Measurements from ENCODE around the gene DIPK1C. TPM values are rescaled to one million over a fixed set of nuclear protein-coding genes. Genes with fewer than 3 reads are reported as not detected.

The DIPK1C gene
- total RNA-seq, 4 donors from 2014 or later: 0.20 to 1.5 (median 0.44) TPM; not detected in 1

DNA sequence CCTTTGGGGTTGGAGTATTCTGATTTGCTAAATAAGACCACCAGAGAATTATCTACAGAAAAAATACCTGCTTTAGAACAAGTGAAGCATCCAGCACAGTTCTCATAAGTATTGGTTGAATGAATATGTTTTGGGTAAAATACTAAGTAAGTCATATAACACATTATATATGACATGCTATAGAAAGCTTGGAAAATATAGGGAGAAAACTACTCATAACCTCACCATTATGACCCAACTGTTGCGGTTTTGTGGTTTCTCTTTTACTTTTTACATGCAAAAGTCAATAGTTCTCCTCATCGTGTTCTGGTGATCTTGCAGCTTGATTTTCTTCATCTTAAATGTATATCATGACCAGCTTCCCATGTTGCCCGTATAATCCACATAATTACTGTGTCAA lies 66.2 kb downstream of the DIPK1C start:
- Histone ChIP-seq H3K27ac (no peak overlapping the region), H3K27me3 (no peaks in the 10 kb centered on the region), H3K4me3 (no peak overlapping the region), H3K9me3 (no peaks in the 10 kb centered on the region), H3K4me1 (peaks cover 0 to 2% (median 2%) of the 10 kb centered on the region in 4 donors), H3K36me3 (no peaks in the 10 kb centered on the region)
- no peak for DNase-seq (ENCODE audit: low spot score in 2 of 2)
- no peak for TF ChIP-seq EP300 (IDR thresholded peaks at IDR 0.05)
- no peak for TF ChIP-seq POLR2A (IDR thresholded peaks at IDR 0.05)
- no peak for TF ChIP-seq CTCF (IDR thresholded peaks at IDR 0.05)
- WGBS, 2 donors: 88% methylated on average over 3 of the region's 3 CpGs

DNA sequence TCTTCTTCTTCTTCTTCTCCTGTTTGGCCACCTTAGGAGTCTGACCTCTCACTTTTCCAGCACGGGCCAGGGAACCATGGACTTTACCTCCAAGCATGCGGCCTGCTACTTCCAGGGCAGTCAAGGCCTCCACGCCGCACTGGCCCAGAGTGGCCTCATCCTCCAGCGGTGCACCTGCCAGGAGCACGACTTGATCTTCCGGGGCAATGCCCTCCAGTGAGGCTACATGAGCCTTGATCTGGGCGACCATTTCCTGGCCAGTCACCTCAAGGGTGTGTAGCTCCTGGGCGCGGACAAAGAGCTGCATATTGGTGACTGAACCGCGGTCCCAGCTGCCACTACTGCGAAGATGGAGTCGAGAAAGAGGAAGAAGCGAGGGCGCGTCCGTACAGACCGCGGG lies 67.1 kb downstream of the DIPK1C start:
- TF ChIP-seq CTCF (IDR thresholded peaks at IDR 0.05) (no peak), EP300 (IDR thresholded peaks at IDR 0.05) (no peak), POLR2A (IDR thresholded peaks at IDR 0.05) (no peak)
- Histone ChIP-seq H3K4me1 (no peaks in the 10 kb centered on the region), H3K9me3 (no peaks in the 10 kb centered on the region), H3K27me3 (no peaks in the 10 kb centered on the region), H3K36me3 (no peaks in the 10 kb centered on the region), H3K4me3 (no peak overlapping the region), H3K27ac (no peak overlapping the region)
- WGBS, 2 donors: 91 to 97% methylated on average over 20 of the region's 20 CpGs
- DNase-seq (ENCODE audit: low spot score in 2 of 2): no peak

DNA sequence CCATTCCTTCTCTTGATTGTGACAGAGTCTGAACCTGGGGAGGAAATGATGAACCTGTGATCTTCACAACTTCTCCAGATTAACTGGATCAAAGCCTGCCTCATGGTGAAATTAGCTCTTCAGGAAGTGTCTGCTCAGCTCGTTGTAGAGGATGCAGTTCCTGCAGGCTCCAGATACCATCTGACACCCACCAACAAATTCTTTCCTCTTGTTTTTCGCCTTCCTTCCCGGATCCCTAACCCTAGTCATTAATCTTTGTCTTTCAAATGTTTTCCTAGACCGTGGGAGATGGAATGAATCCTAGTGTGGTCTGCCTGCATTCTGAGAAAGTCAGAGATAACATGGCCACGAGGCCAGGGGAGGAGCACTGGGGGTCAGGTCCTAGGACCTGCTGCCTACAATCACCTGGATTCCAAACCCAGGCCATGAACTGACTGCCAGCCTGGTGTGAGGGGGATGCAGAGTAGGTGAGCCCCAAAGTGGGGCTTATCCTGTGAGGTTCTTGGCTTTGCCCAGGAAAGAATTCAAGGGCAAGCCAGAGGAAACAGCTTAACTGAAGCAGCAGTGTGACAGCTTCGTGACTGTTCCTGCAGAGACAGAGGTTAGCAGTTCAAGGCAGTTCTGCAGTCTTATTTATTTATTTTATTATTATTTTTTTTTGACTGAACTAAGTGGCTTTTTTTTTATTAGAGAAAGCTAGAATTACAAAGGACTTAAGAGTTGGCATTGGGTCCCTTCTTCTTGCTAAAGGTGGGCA lies 67.8 kb downstream of the DIPK1C start:
- Histone ChIP-seq H3K27ac (no peak overlapping the region), H3K9me3 (no peaks in the 10 kb centered on the region), H3K4me1 (no peaks in the 10 kb centered on the region), H3K27me3 (no peaks in the 10 kb centered on the region), H3K36me3 (no peaks in the 10 kb centered on the region), H3K4me3 (no peak overlapping the region)
- TF ChIP-seq CTCF (IDR thresholded peaks at IDR 0.05) (no peak), EP300 (IDR thresholded peaks at IDR 0.05) (no peak)
- no peak for DNase-seq (ENCODE audit: low spot score in 2 of 2)
- 33 to 42% methylated on average over 5 to 6 of the region's 6 CpGs for WGBS, 2 donors

- H3K4me1 ChIP-seq: no peaks in the 10 kb centered on the region
- no peak for DNase-seq (ENCODE audit: low spot score in 2 of 2)
- H3K36me3 ChIP-seq: no peaks in the 10 kb centered on the region
- 50 to 67% methylated on average over 1 of the region's 1 CpG for WGBS, 2 donors
- no peak overlapping the region for H3K27ac ChIP-seq
- no peaks in the 10 kb centered on the region for H3K27me3 ChIP-seq
- H3K9me3 ChIP-seq: no peaks in the 10 kb centered on the region
- TF ChIP-seq CTCF (IDR thresholded peaks at IDR 0.05) (no peak), POLR2A (IDR thresholded peaks at IDR 0.05) (no peak), EP300 (IDR thresholded peaks at IDR 0.05) (peak in 1 of 2 donors; percentile 7)
- H3K4me3 ChIP-seq: no peak overlapping the region
These were observed 68.9 kb downstream of the DIPK1C start for GRCh38 chr18:74388227-74388626.

DNA sequence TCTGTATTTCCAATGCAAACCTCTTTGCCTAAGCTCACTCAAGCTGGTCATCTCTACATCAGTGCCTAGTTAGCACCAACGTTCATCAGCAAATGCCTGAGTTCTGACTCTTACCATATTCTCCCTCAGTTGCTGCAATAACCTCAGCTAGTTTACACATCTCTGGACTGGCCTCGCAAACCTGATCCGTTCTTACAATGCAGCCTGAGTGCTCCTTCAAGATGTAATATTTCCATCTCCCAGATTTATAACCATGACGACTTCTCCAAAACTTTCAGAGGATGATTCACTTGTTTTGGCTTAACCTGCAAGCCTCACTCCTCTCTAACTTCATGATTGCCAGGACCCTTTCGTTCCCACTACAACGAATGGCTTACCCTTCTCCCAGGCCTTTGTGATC lies 69.7 kb downstream of the DIPK1C start:
- H3K4me3 ChIP-seq: no peak overlapping the region
- no peak for DNase-seq (ENCODE audit: low spot score in 2 of 2)
- no peaks in the 10 kb centered on the region for H3K9me3 ChIP-seq
- H3K4me1 ChIP-seq: no peaks in the 10 kb centered on the region
- no peaks in the 10 kb centered on the region for H3K27me3 ChIP-seq
- no peak overlapping the region for H3K27ac ChIP-seq
- 68 to 73% methylated on average over 6 of the region's 6 CpGs for WGBS, 2 donors
- TF ChIP-seq POLR2A (IDR thresholded peaks at IDR 0.05) (no peak), EP300 (IDR thresholded peaks at IDR 0.05) (no peak), CTCF (IDR thresholded peaks at IDR 0.05) (no peak)
- no peaks in the 10 kb centered on the region for H3K36me3 ChIP-seq

Other genes with a start within 250 kb of the DIPK1C start
- 100 to 1,000 TPM; 232 to 490 (median 267) TPM for gene CYB5A, start 165.3 kb downstream of the DIPK1C start, total RNA-seq
- not detected for gene C18orf63, start 141.5 kb downstream of the DIPK1C start, total RNA-seq
- gene CNDP2, start 39.1 kb upstream of the DIPK1C start, total RNA-seq: 10 to 100 TPM; 71.8 to 87.8 (median 81.5) TPM
- 1 to 10 TPM in 1 of 4 donors, under 1 TPM in 1, not detected in 2; 0.22 to 1.0 TPM for gene CNDP1, start 77.2 kb upstream of the DIPK1C start, total RNA-seq
- gene ZNF407, start 140.6 kb upstream of the DIPK1C start, total RNA-seq: 10 to 100 TPM; 18.6 to 22.8 (median 19.6) TPM

Data from tibial nerve (tissue), 4 donors.